Thyroid gland (tissue), 4 donors: Measurements from ENCODE around the gene WDR86.

Experiments
- CTCF ChIP-seq, 6 experiments: fragments of 200-600 bp in 3 of 6; fragments of 450-650 bp in 3 of 6; sonication (generic) in 3 of 6; IDR thresholded peaks; one replicate each; pipeline ENCODE4 v1.5.1; 2016 to 2019; ENCODE audit warnings: antibody characterized with exemption in 6 of 6, mild to moderate bottlenecking in 2 of 6, inconsistent platforms in 1 of 6, moderate library complexity in 1 of 6
- POLR2A ChIP-seq, 2 donors: fragments of 450-650 bp; IDR thresholded peaks; one replicate each; pipeline ENCODE4 v1.6.1; 2017; ENCODE audit warnings: antibody characterized with exemption in 2 of 2, mild to moderate bottlenecking in 2 of 2, moderate library complexity in 1 of 2

GRCh38 chr7:151384352-151384697 is 25.5 kb downstream of the WDR86 start:
- TF ChIP-seq CTCF (IDR thresholded peaks at IDR 0.05): no peak
- TF ChIP-seq POLR2A (IDR thresholded peaks at IDR 0.05): no peak
